AG08395 (cell line): ENCODE measurements around the gene ILF3.
A peak's percentile ranks its signal among the peaks of the same experiment; 100 is the strongest.
"Not testable (repeated sequence)": the region's sequence is repeated elsewhere in the genome, so short reads cannot be mapped to it uniquely, and the experiment has no call there.

Experiments used
- DNase-seq: peaks from one replicate; pipeline ENCODE4 v3.0.0; 2012; ENCODE audit warnings: mixed read lengths, low spot score

Gene ILF3

GRCh38 chr19:10642473-10643171 lies 11.5 kb upstream of the ILF3 start:
- no peak for DNase-seq

GRCh38 chr19:10643172-10643967 lies 10.8 kb upstream of the ILF3 start:
- DNase-seq, result no peak

GRCh38 chr19:10643968-10644259 lies 10.2 kb upstream of the ILF3 start:
- DNase-seq, result peak; percentile 34

- DNase-seq, result peak; percentile 94
These were observed 9.7 kb upstream of the ILF3 start for GRCh38 chr19:10644260-10645007.

- no peak for DNase-seq
These were observed 7.5 kb upstream of the ILF3 start for GRCh38 chr19:10646456-10647159.

GRCh38 chr19:10648360-10648759 lies 5.8 kb upstream of the ILF3 start:
- DNase-seq, result no peak

GRCh38 chr19:10651851-10652250 lies 2.3 kb upstream of the ILF3 start:
- DNase-seq, result no peak

- no peak for DNase-seq
These were observed 739 bp upstream of the ILF3 start for GRCh38 chr19:10653482-10653731.

GRCh38 chr19:10654610-10655456 lies 687 bp downstream of the ILF3 start:
- DNase-seq, result peak; percentile 90

GRCh38 chr19:10655457-10656312 lies 1.5 kb downstream of the ILF3 start:
- peak; percentile 25 for DNase-seq

GRCh38 chr19:10660346-10660745 lies 6.2 kb downstream of the ILF3 start:
- no peak for DNase-seq

- DNase-seq, result no peak
These were observed 7.8 kb downstream of the ILF3 start for GRCh38 chr19:10661946-10662345.

GRCh38 chr19:10662384-10663251 lies 8.5 kb downstream of the ILF3 start:
- DNase-seq, result no peak

GRCh38 chr19:10663252-10663563 lies 9.1 kb downstream of the ILF3 start:
- not testable (repeated sequence) for DNase-seq

- no peak for DNase-seq
These were observed 13.7 kb downstream of the ILF3 start for GRCh38 chr19:10667867-10668266.

GRCh38 chr19:10669246-10669645 lies 15.1 kb downstream of the ILF3 start:
- no peak for DNase-seq

GRCh38 chr19:10670182-10670581 lies 16.0 kb downstream of the ILF3 start:
- peak; percentile 79 for DNase-seq

GRCh38 chr19:10670876-10671804 lies 17.0 kb downstream of the ILF3 start:
- no peak for DNase-seq

GRCh38 chr19:10671922-10672321 lies 17.8 kb downstream of the ILF3 start:
- not testable (repeated sequence) for DNase-seq
